HFFc6 (cell line): ENCODE measurements around the gene CCDC12. TPM values are rescaled to one million over a fixed set of nuclear protein-coding genes. Genes with fewer than 3 reads are reported as not detected.

Experiments used
- DNase-seq: peaks from one replicate; pipeline ENCODE4 v3.0.0-alpha.2; 2018
- H3K27ac Mint-ChIP-seq: 2 replicates; pipeline ENCODE4 v1.8.0; 2020; ENCODE audit warnings: mild to moderate bottlenecking, mixed read lengths
- H3K27me3 Mint-ChIP-seq: 2 replicates; pipeline ENCODE4 v1.8.0; 2021; ENCODE audit warnings: mild to moderate bottlenecking, moderate library complexity, mixed read lengths; ENCODE audit not compliant: insufficient read depth
- H3K36me3 Mint-ChIP-seq: 2 replicates; pipeline ENCODE4 v1.8.0; 2021; ENCODE audit warnings: low read depth, mixed read lengths
- H3K4me1 Mint-ChIP-seq: 2 replicates; pipeline ENCODE4 v1.8.0; 2020; ENCODE audit warnings: low read depth, mixed read lengths
- H3K4me3 Mint-ChIP-seq: 2 replicates; pipeline ENCODE4 v1.8.0; 2020; ENCODE audit warnings: mild to moderate bottlenecking, moderate library complexity, mixed read lengths
- H3K9me3 Mint-ChIP-seq: 2 replicates; pipeline ENCODE4 v1.8.0; 2020; ENCODE audit warnings: mild to moderate bottlenecking, mixed read lengths
- total RNA-seq, 6 experiments: library from RNA; stranded (reverse); fragmentation: NEBNext Ultra II Directional; extraction: Animal tissue kit (Norgen Biotek cat#: 25700); gene quantifications; 2 replicates in 1 of 6; 3 replicates in 5 of 6; pipeline ENCODE4 v1.2.3, GENCODE V29; 2021
- TF ChIP-seq, protein P1 (sequence below): fragments of 200-600 bp; sonication (generic); IDR thresholded peaks from 2 replicates; pipeline ENCODE4 v1.5.0; 2021; ENCODE audit warnings: antibody characterized with exemption, mild to moderate bottlenecking

Gene CCDC12
- total RNA-seq, 6 experiments from 2014 or later = 21.3 to 27.9 (median 27.2) TPM

DNA sequence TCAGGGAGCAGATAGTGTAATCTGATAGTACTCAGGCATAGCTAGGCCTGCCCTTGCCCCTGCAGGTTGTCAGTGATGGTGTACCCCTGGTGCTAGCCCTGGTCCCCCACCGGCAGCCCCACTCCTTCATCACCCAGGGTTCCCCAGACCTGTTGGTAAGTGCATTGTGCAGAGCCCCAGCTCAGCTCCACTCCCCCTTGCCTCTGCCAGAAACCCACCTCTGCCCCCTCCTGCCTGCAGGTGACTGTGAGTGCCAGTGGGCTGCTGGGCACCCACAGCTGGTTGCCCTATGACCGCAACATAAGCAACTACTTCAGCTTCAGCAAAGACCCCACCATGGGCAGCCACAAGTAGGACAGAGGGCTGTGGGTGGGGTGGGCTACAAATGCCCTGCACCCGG lies 30.5 kb upstream of the CCDC12 start:
- Mint-ChIP-seq H3K4me3 (no peak overlapping the region), H3K27me3 (peaks cover 5% of the 10 kb centered on the region; the same call in 1 of the 2 replicates), H3K36me3 (no peaks in the 10 kb centered on the region), H3K27ac (no peak overlapping the region), H3K9me3 (no peaks in the 10 kb centered on the region), H3K4me1 (no peaks in the 10 kb centered on the region)
- DNase-seq = no peak
- TF ChIP-seq, protein P1, sequence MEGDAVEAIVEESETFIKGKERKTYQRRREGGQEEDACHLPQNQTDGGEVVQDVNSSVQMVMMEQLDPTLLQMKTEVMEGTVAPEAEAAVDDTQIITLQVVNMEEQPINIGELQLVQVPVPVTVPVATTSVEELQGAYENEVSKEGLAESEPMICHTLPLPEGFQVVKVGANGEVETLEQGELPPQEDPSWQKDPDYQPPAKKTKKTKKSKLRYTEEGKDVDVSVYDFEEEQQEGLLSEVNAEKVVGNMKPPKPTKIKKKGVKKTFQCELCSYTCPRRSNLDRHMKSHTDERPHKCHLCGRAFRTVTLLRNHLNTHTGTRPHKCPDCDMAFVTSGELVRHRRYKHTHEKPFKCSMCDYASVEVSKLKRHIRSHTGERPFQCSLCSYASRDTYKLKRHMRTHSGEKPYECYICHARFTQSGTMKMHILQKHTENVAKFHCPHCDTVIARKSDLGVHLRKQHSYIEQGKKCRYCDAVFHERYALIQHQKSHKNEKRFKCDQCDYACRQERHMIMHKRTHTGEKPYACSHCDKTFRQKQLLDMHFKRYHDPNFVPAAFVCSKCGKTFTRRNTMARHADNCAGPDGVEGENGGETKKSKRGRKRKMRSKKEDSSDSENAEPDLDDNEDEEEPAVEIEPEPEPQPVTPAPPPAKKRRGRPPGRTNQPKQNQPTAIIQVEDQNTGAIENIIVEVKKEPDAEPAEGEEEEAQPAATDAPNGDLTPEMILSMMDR = no peak

DNA sequence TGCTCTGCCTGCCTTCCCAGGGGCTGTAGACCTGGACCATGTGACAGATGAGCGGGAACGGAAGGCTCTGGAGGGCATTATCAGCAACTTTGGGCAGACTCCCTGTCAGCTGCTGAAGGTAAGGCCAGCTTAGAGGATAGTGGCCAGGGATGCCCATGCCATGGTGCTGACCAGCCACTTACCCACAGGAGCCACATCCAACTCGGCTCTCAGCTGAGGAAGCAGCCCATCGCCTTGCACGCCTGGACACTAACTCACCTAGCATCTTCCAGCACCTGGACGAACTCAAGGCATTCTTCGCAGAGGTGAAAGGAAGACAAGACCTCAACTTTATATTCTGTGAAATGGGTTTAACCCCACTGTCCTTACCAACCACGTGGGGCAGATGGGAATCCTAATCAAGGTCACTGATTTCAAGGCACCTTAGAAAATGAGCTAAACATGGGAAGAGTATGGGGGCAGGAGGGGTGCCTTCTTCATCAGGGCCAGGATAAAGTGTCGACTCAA lies 29.7 kb upstream of the CCDC12 start:
- no peak for DNase-seq
- TF ChIP-seq, protein P1 = no peak
- no peaks in the 10 kb centered on the region for H3K4me1 Mint-ChIP-seq
- no peaks in the 10 kb centered on the region for H3K36me3 Mint-ChIP-seq
- H3K4me3 Mint-ChIP-seq = no peak overlapping the region
- peaks cover 5% of the 10 kb centered on the region; the same call in 1 of the 2 replicates for H3K27me3 Mint-ChIP-seq
- no peak overlapping the region for H3K27ac Mint-ChIP-seq
- no peaks in the 10 kb centered on the region for H3K9me3 Mint-ChIP-seq

- Mint-ChIP-seq H3K4me3 (no peak overlapping the region), H3K9me3 (no peaks in the 10 kb centered on the region), H3K27ac (no peak overlapping the region), H3K36me3 (no peaks in the 10 kb centered on the region), H3K27me3 (peaks cover 5% of the 10 kb centered on the region; the same call in 1 of the 2 replicates), H3K4me1 (peaks cover 5% of the 10 kb centered on the region)
- TF ChIP-seq, protein P1 = no peak
- no peak for DNase-seq
These were observed 28.9 kb upstream of the CCDC12 start for GRCh38 chr3:47005212-47006144.

- TF ChIP-seq, protein P1 = no peak
- H3K27me3 Mint-ChIP-seq = 0 out of 2 replicates have a peak, but pooled peaks cover under 1% of the 10 kb centered on the region
- H3K4me1 Mint-ChIP-seq = peaks cover 12% of the 10 kb centered on the region
- no peak overlapping the region for H3K4me3 Mint-ChIP-seq
- no peaks in the 10 kb centered on the region for H3K9me3 Mint-ChIP-seq
- no peak overlapping the region for H3K27ac Mint-ChIP-seq
- DNase-seq = no peak
- H3K36me3 Mint-ChIP-seq = no peaks in the 10 kb centered on the region
These were observed 28.0 kb upstream of the CCDC12 start for GRCh38 chr3:47004369-47005211.
